OCI-LY3 (cell line): ENCODE results near the gene METTL27.

ENCODE experiments used
- EZH2phosphoT487 ChIP-seq: fragments of 200-600 bp; shearing (Covaris generic); IDR thresholded peaks from 2 replicates; pipeline ENCODE4 v1.6.1; 2018; ENCODE audit warnings: antibody characterized with exemption, mixed run types, low read depth
- TF ChIP-seq, protein P1 (sequence below): fragments of 200-600, 300-600 bp; sonication (generic); IDR thresholded peaks from 2 replicates; pipeline ENCODE4 v1.5.1; 2014; ENCODE audit warnings: antibody characterized with exemption, low read length, low read depth

DNA sequence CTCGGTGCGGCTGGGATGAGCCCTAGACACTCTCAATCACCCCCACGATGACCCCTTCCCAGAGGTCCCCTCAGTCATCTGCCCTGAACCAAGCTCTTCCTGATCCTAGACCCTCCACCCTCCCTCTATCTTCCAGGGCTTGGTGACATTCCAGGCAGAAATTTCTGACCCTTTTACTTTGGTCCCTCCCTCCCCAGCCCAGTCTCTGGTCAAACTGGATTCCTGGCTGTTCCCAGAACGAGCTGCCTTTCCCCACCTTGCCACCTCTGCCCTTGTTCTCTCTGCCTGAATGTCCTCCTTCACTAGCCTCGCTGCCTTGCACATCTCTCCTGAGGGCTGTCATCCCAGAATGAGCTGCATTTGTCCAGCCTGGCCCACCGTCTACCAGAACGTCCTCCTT lies 12.8 kb downstream of the METTL27 start:
- TF ChIP-seq, protein P1, sequence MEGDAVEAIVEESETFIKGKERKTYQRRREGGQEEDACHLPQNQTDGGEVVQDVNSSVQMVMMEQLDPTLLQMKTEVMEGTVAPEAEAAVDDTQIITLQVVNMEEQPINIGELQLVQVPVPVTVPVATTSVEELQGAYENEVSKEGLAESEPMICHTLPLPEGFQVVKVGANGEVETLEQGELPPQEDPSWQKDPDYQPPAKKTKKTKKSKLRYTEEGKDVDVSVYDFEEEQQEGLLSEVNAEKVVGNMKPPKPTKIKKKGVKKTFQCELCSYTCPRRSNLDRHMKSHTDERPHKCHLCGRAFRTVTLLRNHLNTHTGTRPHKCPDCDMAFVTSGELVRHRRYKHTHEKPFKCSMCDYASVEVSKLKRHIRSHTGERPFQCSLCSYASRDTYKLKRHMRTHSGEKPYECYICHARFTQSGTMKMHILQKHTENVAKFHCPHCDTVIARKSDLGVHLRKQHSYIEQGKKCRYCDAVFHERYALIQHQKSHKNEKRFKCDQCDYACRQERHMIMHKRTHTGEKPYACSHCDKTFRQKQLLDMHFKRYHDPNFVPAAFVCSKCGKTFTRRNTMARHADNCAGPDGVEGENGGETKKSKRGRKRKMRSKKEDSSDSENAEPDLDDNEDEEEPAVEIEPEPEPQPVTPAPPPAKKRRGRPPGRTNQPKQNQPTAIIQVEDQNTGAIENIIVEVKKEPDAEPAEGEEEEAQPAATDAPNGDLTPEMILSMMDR, result no peak
- no peak for TF ChIP-seq EZH2phosphoT487
